HG02588 (cell line): Measurements from ENCODE around the gene ACTL6B.
"Not testable (repeated sequence)": the region's sequence is repeated elsewhere in the genome, so short reads cannot be mapped to it uniquely, and the experiment has no call there.

ENCODE experiments used
- ATAC-seq: cut with Tn5 transposase; IDR thresholded peaks from one replicate; pipeline ENCODE4 v1.9.1; 2021; ENCODE audit warnings: mild to moderate bottlenecking, moderate library complexity; ENCODE audit not compliant: unreplicated experiment

The ACTL6B gene

DNA sequence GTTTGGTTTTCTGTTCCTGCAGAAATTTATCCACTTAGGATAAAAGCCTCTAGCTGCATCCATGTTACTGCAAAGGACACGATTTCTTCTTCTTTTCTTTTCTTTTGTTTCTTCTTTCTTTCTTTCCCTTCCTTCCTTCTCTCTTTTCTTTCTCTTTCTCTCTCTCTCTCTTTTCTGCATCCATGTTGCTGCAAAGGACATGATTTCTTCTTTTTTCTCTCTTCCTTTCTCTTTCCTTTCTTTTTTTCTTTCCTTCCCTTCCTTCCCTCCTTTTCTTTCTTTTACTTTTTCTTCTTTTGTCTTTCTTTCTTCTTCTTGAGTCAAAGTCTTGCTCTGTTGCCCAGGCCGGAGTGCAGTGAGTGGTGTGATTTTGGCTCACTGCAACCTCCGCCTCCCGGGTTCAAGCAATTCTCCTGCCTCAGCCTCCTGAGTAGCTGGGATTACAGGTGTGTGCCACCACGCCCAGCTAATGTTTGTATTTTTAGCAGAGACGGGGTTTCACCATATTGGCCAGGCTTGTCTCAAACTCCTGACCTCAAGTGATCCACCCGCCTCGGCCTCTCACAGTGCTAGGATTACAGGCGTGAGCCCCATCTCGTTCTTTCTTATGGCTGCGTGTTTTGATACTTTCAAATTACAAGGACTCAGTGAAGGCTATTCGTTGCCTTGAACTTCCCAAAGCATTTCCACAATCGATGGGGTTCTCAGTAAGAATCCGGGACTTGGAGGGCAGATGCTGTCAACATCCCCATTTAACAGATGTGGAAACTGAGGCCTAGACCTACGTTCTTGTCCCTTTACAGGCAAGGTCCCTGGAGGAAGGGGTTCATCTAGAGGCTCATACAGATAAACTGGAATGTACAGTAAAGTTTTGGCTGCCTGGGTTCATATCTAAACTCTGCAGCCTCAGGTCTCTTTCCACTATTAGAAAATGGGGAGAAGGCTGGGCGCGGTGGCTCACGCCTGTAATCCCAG lies 15.4 kb upstream of the ACTL6B start:
- no peak for ATAC-seq

DNA sequence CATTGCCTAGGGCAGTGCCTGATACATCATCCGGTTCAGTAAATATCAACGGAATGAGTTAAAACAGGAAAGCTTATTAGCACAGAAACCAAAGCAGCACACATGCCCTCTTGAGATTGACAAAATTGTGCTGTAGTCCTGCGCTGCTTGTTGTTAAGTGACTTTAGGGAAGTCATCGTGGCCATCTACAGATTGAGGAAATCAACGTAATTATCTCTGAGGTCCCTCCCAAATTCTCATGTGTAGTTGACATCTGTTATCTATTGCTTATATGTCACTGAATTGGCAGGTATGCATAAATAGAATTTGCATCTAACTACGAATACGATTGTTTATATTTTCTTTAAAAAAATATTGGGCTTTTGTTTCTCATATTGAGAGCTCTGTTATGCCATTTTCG lies 13.8 kb upstream of the ACTL6B start:
- ATAC-seq = no peak

DNA sequence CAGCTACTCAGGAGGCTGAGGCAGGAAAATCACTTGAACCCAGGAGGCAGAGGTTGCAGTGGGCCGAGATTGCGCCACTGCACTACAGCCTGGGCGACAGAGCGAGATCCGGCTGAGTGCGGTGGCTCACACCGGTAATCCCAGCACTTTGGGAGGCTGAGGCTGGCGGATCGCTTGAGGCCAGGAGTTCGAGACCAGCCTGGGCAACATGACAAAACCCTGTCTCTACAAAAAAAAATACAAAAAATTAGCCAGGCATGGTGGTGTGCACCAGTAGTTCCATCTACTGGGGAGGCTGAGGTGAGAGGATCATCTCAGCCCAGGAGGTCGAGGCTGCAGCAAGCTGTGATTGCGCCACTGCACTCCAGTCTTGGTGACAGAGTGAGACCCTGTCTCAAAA lies 12.9 kb upstream of the ACTL6B start:
- ATAC-seq = not testable (repeated sequence)

DNA sequence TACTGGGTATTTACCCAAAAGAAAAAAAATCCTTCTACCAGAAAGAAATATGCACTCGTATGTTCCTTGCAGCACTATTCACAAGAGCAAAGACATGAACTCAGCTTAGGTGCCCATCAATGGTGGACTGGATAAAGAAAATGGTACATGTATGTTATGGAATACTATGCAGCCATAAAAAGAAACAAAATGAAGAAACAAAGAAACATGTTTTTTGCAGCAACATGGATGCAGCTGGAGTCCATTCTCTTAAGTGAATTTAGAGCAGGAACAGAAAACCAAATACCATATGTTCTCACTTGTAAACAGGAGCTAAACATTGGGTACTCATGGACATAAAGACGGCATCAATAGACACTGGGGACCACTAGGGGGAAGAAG lies 11.8 kb upstream of the ACTL6B start:
- ATAC-seq = no peak

DNA sequence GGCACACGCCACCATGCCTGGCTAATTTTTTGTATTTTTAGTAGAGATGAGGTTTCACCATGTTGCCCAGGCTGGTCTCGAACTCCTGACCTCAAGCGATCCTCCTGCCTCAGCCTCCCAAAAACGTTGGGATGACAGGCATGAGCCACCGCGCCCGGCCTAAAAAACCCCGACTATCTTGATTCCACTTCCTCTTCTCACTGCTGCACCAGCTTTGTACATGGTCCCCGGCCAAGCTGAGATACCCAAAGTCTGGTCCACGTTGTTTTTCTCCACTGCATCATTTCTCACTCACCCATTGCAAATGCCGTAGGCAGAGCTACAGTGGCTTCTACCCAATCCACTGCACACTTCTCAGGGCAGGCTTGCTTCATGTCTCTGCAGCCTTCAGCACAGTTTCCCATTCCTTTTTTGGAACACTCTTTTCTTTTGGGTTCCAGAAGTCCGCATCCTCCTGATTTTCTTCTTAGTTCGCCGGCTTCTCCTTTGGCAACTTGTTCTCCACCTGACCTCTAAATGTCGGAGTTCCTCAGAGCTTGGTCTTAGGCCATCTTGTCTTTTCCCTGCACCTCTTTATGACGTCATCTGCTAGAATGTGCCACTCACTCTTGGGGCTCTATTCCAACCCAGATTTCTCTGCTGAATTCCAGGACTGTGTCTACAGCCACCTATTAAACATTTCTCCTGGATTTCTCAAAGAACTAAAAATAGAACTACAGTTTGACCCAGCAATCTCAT lies 11.3 kb upstream of the ACTL6B start:
- no peak for ATAC-seq

DNA sequence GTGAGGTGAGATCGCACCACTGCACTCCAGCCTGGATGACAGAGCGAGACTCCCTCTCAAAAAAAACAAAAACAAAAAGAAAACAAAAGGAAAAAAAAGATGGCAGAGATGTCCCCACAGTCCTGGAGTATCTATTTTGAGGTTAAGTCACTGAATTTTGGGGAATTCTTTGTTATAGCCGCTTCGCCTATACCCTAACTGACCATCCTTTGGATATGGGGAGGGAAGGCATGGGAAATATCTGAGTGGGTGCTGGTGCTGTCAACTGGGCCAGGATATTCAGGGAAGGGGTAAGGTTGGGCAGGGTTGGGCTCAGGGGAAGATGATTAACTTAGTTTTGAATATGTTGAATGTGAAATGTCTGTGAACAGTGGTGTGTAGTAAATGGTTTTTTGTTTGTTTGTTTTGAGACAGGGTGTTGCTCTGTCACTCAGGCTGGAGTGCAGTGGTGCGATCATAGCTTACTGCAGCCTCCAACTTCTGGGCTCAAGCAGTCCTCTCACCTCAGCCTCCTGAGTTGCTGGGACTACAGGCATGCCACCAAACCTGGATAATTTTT lies 9.0 kb upstream of the ACTL6B start:
- no peak for ATAC-seq

DNA sequence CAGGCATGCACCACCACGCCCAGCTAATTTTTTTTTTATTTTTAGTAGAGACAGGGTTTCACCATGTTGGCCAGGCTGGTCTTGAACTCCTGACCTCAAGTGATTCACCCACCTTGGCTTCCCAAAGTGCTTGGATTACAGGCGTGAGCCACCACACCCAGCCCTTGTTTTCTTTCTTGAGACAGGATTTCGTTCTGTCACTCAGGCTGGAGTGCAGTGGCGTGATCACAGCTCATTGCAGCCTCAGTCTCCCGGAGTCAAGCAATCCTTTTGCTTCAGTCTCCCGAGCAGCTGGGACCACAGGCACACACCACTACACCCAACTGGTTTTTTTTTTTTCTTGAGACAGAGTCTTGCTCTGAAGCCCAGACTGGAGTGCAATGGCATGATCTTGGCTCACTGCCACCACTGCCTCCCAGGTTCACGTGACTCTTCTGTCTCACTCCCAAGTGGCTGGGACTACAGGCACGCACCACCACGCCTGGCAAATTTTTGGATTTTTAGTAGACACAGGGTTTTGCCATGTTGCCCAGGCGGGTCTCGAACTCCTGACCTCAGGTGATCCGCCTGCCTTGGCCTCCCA lies 6.0 kb upstream of the ACTL6B start:
- not testable (repeated sequence) for ATAC-seq

DNA sequence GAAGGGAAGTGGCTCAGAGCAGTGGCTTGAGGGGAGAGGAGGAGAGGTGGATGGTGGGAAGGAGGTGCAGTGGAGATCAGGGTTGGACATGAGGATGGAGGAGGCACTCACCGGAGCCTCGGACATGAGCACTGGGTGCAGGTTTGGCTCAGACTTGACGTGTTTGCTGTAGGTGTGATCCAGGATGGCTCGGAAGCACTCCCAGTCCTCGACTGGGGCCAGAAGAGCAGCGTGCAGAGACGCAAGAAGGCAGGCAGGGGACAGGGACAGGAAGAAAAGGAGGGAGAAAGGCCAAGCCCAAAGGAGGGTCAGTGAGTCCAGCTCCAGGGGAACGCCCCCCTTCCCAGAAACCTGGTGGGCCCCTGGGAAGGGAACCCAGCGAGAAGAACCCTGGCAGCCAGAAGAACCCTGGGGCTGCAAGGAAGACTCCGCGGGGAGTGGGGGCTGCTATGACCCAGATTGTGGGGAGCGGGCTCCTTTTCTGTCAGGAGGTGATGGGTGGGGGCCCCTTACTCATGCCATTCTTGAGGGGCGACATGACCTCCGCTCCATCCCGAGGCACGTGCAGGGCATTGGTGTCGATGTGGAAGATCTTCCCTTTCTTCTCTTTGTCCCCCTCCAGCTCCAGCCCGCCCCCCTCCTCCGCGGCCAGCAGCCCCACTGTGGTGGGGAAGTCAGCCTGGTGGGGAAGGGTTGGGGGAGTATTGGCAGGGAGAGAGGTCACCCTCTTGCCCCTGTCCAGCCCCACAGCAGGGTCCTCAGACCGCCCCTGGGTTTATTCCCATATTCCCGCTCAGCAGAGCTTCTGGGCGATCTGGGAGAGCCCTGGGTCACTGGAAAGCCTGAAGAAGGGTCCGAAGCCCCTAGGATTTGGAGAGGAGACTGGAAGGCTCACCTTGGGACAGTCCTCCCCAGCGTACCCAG lies 1.1 kb downstream of the ACTL6B start:
- ATAC-seq = no peak

DNA sequence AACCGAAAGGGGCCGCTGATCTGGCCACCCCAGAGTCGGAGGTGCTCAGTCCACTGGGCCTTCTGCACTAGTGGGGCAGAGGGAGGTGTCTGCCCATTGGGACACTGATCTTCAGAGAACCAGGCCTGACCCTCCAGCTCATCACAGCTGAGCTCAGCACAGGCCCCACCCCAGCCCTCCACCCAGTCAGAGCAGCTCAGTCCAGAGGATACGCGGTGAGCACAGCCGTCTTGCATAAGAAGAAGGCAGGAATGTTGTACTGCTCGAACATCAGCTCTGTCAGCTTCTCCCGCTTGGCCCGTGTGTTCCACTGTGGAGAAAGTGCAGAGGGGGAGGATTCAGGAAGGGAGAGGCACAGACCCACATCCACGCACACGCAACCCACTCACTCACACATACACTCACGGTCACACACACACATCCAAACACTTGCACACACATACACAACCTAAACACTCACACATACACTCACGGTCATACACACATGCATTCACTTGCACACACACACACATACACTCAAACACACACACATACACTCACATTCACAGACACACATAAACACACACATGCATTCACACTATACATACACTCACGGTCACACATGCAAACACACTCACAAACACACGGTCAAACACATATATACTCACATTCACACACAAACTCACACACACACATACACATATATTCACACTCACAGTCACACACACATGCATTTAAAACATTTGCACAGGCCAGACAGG lies 6.3 kb downstream of the ACTL6B start:
- ATAC-seq = no peak

DNA sequence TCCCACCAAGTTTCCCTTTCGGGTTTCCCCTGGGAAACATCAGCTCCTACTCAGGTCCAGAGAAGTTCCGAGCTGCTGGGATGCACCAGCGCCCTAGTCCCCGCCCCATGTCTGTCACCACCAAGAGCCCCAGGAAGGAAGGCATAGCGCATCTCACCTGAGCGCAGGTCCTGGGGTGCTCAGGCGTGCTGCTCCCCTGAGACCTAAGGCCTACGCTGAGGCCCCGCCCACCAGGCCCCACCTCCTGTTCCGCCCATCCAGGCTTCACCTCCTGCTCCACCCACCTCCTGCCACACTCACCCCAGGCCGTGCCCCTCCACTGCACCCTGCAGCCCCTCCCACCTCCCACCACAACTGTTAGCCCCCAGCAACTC lies 13.7 kb downstream of the ACTL6B start:
- ATAC-seq = no peak

DNA sequence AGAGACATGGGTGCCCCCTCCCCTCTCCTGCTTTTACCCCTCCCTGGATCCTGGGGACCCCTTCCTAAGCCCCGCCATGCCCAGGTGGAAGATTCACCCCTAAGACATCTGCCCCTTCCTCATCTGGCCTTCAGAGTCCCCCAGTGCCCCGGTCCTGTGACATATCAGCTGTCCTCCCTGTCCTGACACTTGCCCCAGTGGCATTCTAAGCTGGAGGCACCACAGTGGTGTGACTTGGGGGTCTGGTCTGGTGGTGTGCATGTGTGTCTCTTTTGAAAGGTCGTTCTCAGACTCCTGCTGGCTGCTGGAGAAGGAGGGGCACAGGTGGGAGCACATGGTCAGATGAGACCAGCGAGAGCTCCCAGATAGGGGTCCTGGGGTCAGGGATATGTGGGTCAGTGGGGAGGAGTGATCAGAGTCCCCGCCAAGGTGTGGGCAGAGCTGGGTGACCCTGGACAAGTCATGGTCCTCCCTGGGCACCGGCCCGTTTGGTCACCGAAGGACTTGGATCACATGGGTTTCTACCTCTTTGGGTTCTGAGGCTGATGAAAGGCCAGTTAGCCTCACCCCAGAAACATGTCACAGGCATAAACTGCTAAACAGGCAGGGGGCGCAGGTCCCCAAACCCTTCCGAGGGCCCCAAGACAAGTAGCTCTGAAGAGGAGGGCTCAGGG lies 14.3 kb downstream of the ACTL6B start:
- no peak for ATAC-seq

DNA sequence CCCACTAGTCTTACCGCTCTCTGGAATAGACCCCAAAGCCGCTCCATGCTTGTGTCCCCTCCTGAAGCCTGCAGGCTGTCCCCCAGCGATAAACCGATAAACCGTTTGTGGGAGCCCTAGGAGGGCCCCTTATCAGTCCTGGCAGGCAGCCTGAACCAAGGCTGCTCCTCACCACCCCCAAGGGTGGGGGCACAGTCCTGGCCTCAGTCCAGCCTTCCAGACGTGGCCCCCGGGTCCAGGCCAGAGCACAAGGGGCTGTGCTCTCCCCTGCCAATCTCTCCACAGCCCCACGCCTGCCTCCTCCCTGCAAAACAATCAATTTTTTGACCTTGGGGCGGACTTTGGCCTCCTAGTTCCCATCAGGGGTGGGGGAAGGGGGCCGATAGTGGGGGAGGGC lies 14.8 kb downstream of the ACTL6B start, which contains the start of gene TFR2:
TSS of gene TFR2 (minus strand) at position 90 of the 397 bp plus-strand sequence. CDS start at position 47, 43 bp downstream.
- no peak for ATAC-seq

DNA sequence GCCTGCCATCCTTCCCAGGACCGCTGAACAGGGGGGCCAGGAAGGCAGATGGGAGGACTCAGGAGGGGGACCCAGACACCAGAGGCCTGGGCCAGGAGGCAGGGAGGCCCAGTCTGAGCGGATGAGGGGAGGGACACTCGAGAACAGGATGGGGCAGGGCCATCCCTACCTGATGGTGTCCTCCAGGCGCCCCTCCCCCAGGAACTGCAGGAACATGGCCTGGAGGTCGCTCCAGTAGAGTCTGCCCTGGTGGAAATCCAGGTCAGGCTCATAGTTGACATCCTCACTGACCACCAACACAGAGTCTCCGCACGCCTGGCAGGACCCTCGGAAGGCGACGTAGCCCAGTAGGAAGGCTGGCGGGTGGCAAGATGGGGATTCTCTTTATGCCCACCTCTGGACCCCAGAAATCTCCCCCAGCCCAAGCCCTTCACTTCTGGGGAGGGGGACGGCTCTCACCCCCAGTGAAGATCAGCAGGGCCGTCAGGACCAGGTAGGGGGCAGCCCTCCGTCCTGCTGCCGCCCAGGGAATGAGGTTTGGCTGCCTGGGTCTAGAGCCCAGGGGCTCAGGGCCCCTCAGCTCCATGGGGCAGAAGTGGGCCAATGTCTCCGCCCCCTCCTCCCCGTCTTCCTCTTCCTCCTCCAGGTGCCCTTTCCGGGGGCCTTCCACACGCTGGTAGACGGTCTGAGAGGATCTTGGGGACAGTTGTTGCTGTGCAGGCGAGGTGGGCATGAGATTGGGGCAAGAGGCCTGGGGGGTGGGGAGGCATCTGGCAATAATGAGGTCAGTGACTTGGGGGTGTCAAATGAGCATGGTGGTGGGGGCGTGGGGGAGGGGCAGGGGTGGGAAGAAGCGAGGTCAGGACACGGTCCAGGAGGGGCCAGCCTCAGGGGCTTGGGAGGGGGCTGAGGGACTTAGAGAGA lies 15.5 kb downstream of the ACTL6B start:
- no peak for ATAC-seq

DNA sequence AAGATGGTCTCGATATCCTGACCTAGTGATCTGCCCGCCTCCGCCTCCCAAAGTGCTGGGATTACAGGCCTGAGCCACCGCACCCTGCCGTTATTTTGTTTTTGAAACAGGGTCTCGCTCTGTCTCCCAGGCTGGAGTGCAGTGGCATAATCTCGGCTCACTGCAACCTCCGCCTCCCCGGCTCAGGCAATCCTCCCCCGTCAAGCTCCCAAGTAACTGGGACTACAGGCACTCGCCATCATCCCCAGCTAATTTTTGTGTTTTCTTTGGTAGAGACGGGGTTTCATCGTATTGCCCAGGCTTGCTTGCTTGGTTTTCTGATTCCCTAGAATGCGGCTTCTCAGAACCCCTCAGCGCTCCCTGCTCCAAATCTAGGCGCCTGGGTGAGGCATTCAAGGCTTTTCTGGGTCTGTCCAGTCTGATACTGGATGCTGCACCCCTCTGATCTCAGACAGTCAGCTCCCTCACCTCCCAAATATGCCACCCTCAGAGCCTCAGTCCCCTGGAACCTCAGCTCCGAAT lies 16.2 kb downstream of the ACTL6B start:
- ATAC-seq = no peak

DNA sequence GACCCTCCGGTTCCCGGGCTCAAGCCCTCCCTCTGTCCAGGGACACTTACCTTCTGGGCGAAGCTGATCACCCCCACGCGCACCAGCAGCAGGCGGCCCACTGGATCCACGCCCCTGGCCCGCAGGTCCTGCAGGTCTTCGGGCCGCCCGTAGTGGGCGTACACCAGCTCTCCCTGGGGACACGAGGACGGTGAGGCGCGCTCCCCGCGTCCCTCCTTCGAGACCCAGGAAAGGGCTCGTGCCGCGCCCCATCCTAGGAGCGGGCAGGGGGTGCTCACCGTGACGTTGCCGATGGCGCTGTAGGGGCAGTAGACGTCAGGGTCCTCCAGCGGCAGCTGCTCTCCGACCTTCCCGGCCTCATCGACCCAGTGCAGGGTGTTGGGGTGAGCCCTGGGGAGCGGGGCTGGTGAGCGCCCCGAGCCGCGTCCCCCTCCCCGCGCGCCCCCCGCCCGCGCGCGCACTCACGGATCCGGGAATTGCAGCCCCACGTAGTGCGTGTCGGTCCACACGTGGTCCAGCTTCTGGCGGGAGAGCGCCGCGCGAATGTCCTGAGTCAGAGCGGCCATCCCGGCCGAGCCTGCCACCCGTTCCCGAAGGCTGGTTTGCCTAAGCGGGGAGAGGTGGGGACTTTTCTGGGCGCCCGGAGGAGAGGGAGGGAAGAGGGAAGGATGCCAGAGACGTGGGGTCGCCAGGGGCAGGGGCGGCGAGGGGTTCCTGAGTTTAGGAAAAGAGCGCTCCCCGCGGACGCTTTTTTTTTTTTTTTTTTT lies 23.1 kb downstream of the ACTL6B start:
- ATAC-seq = peak; percentile 50

DNA sequence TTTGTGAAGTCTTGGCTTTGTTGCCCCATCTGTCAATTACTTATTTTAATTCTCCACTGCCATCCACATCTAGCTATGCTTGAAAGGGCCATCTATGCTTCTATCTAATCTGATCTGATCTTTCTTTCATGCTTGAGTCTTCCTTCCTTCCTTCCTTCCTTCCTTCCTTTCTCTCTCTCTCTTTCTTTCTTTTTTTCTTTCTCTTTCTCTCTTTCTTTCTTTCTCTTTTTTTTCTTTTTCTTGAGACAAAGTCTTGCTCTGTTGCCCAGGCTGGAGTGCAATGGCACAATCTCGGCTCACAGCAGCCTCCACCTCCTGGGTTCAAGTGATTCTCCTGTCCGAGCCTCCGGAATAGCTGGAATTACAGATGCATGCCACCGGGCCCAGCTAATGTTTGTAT lies 26.2 kb downstream of the ACTL6B start:
- no peak for ATAC-seq

DNA sequence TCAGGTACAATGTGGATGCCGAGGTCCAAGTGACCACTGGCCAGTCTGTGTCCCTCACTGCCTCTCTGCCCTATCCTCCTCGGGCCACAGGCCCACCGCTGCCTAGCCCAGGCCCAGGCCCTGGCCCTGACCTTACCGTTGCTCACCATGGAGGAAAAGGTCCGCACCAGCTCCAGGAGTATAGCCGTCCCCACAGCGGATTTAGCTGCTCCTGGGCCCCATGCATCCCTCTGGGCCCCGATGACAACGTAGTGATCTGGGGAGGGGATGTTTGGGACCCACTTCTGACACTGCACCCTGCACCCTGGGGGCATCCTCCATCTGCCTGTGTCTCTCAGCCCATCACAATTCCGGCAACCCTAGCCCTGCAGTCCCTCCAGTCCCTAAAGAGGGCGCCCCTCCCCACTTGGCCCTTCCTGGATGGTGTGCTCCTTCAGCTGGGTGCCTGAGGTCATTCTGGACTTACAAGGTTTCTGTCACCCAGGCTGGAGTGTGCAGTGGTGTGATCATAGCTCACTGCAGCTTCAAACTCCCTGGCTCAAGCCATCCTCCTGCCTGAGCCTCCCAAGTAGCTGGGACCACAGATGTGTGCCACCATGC lies 27.0 kb downstream of the ACTL6B start:
- no peak for ATAC-seq
